Upper lobe of left lung (tissue), 4 donors: ENCODE data around the gene TSPAN11.

Experiments used
- CTCF ChIP-seq, 6 experiments: fragments of 450-650 bp in 4 of 6; fragments of 200-600 bp in 2 of 6; sonication (generic) in 2 of 6; IDR thresholded peaks; one replicate each; pipeline ENCODE4 v1.5.1; 2016 to 2019; ENCODE audit warnings: antibody characterized with exemption in 6 of 6
- EP300 ChIP-seq, 4 donors: sonication (generic); formaldehyde crosslinking; IDR thresholded peaks; one replicate each; pipeline ENCODE4 v1.5.1; 2017; ENCODE audit warnings: antibody characterized with exemption in 4 of 4, control low read depth in 2 of 4
- POLR2A ChIP-seq, 4 donors: fragments of 450-650 bp; IDR thresholded peaks; one replicate each; pipeline ENCODE4 v1.5.1; 2016 to 2017; ENCODE audit warnings: antibody characterized with exemption in 4 of 4, mild to moderate bottlenecking in 2 of 4

- TF ChIP-seq CTCF (IDR thresholded peaks at IDR 0.05) (no peak), EP300 (IDR thresholded peaks at IDR 0.05) (no peak), POLR2A (IDR thresholded peaks at IDR 0.05) (no peak)
Measured at GRCh38 chr12:30990776-30991175, 64.2 kb downstream of the TSPAN11 start.
